Loucy (cell line): ENCODE results near the gene FCER2.
"Not testable (repeated sequence)": the region's sequence is repeated elsewhere in the genome, so short reads cannot be mapped to it uniquely, and the experiment has no call there.

Experiments
- H2AFZ ChIP-seq: fragments of 200-600 bp; sonication (generic); 2 replicates; pipeline ENCODE4 v1.6.0; 2016; ENCODE audit warnings: antibody characterized with exemption, mild to moderate bottlenecking, low read length, moderate library complexity
- H3F3A ChIP-seq: fragments of 200-600 bp; 2 replicates; pipeline ENCODE4 v1.6.0; 2016; ENCODE audit warnings: antibody characterized with exemption, low read depth, mild to moderate bottlenecking
- H3K27me3 ChIP-seq: fragments of 200-600 bp; sonication (generic); 2 replicates; pipeline ENCODE4 v1.6.1; 2014; ENCODE audit warnings: low read length, mild to moderate bottlenecking; ENCODE audit not compliant: insufficient read depth, poor library complexity, severe bottlenecking
- H3K36me3 ChIP-seq: fragments of 200-600 bp; sonication (generic); 2 replicates; pipeline ENCODE4 v1.6.1; 2016; ENCODE audit warnings: low read length; ENCODE audit not compliant: insufficient read depth
- H3K4me1 ChIP-seq: fragments of 200-600 bp; sonication (generic); 2 replicates; pipeline ENCODE4 v1.5.1; 2014; ENCODE audit warnings: low read length, mild to moderate bottlenecking; ENCODE audit not compliant: insufficient read depth, poor library complexity, severe bottlenecking
- H3K4me2 ChIP-seq: fragments of 200-600 bp; sonication (generic); 2 replicates; pipeline ENCODE4 v1.6.0; 2014; ENCODE audit warnings: antibody characterized with exemption, low read length, low read depth, mild to moderate bottlenecking; ENCODE audit not compliant: poor library complexity, severe bottlenecking
- H3K4me3 ChIP-seq: fragments of 200-600 bp; sonication (generic); 2 replicates; pipeline ENCODE4 v1.5.1; 2014; ENCODE audit warnings: low read length, mild to moderate bottlenecking, mixed read lengths; ENCODE audit not compliant: poor library complexity, severe bottlenecking
- H3K79me2 ChIP-seq: fragments of 200-600 bp; sonication (generic); 2 replicates; pipeline ENCODE4 v1.6.1; 2014; ENCODE audit warnings: low read length; ENCODE audit not compliant: insufficient read depth
- H3K9ac ChIP-seq: fragments of 200-600 bp; sonication (generic); 2 replicates; pipeline ENCODE4 v1.6.0; 2014; ENCODE audit warnings: mild to moderate bottlenecking, low read depth, low read length, moderate library complexity; ENCODE audit not compliant: poor library complexity, severe bottlenecking
- H3K9me2 ChIP-seq: fragments of 200-600 bp; sonication (generic); replicated peaks from 2 replicates; pipeline ENCODE4 v1.6.1; 2016; ENCODE audit warnings: low read depth, low read length, mixed read lengths
- H3K9me3 ChIP-seq: fragments of 200-600 bp; sonication (generic); 2 replicates; pipeline ENCODE4 v1.6.1; 2014; ENCODE audit warnings: mild to moderate bottlenecking, antibody characterized with exemption, low read length, low read depth; ENCODE audit not compliant: insufficient read depth
- H4K20me1 ChIP-seq: fragments of 200-600 bp; sonication (generic); 2 replicates; pipeline ENCODE4 v1.6.0; 2014; ENCODE audit warnings: antibody characterized with exemption, low read length, mild to moderate bottlenecking; ENCODE audit not compliant: insufficient read depth, poor library complexity, severe bottlenecking
- CTCF ChIP-seq: fragments of 200-600 bp; sonication (generic); conservative IDR thresholded peaks from 2 replicates; pipeline ENCODE4 v1.5.1; 2014; ENCODE audit warnings: mild to moderate bottlenecking, antibody characterized with exemption, low read length
- EZH2phosphoT487 ChIP-seq: fragments of 200-600 bp; IDR thresholded peaks from 2 replicates; pipeline ENCODE4 v1.6.1; 2018; ENCODE audit warnings: antibody characterized with exemption, mild to moderate bottlenecking, moderate library complexity, borderline replicate concordance

FCER2 gene

GRCh38 chr19:7645163-7645562, 56.8 kb downstream of the FCER2 start:
- Histone ChIP-seq H3K27me3 (no peaks in the 10 kb centered on the region), H3K4me2 (no peak overlapping the region), H3K79me2 (no peaks in the 10 kb centered on the region), H3F3A (no peaks in the 10 kb centered on the region), H3K4me3 (no peak overlapping the region), H3K36me3 (no peaks in the 10 kb centered on the region), H3K4me1 (no peaks in the 10 kb centered on the region), H3K9me2 (no peaks in the 10 kb centered on the region), H3K9me3 (no peaks in the 10 kb centered on the region), H4K20me1 (no peaks in the 10 kb centered on the region), H2AFZ (no peak overlapping the region), H3K9ac (no peak overlapping the region)
- TF ChIP-seq EZH2phosphoT487 (no peak), CTCF (no peak)

- Histone ChIP-seq H3K4me1 (no peaks in the 10 kb centered on the region), H3K27me3 (no peaks in the 10 kb centered on the region)
- no peak for TF ChIP-seq CTCF
- no peak for TF ChIP-seq EZH2phosphoT487
Observed at GRCh38 chr19:7644550-7644877, 57.4 kb downstream of the FCER2 start.

GRCh38 chr19:7643629-7644549, 58.0 kb downstream of the FCER2 start:
- H3K4me3 ChIP-seq, H2AFZ ChIP-seq, H3K9ac ChIP-seq: not testable (repeated sequence)

More at GRCh38 chr19:7644550-7644877, 57.4 kb downstream of the FCER2 start:
- Histone ChIP-seq H3K9ac (no peak overlapping the region), H3K36me3 (no peaks in the 10 kb centered on the region), H3K9me3 (no peaks in the 10 kb centered on the region), H3K79me2 (no peaks in the 10 kb centered on the region), H3F3A (no peaks in the 10 kb centered on the region), H3K9me2 (no peaks in the 10 kb centered on the region), H4K20me1 (no peaks in the 10 kb centered on the region), H3K4me3 (no peak overlapping the region), H3K4me2 (no peak overlapping the region), H2AFZ (no peak overlapping the region)

GRCh38 chr19:7643031-7643415, 58.9 kb downstream of the FCER2 start:
- Histone ChIP-seq H3K36me3 (no peaks in the 10 kb centered on the region), H4K20me1 (no peaks in the 10 kb centered on the region), H3K4me1 (no peaks in the 10 kb centered on the region), H2AFZ (no peak overlapping the region), H3K9me2 (no peaks in the 10 kb centered on the region), H3K9me3 (no peaks in the 10 kb centered on the region), H3K79me2 (no peaks in the 10 kb centered on the region), H3K4me2 (no peak overlapping the region), H3K4me3 (no peak overlapping the region), H3K27me3 (no peaks in the 10 kb centered on the region), H3F3A (no peaks in the 10 kb centered on the region), H3K9ac (no peak overlapping the region)
- no peak for TF ChIP-seq CTCF

More at GRCh38 chr19:7643629-7644549, 58.0 kb downstream of the FCER2 start:
- not testable (repeated sequence) for H3K36me3 ChIP-seq, H3K79me2 ChIP-seq, H4K20me1 ChIP-seq, H3F3A ChIP-seq, H3K27me3 ChIP-seq, H3K9me2 ChIP-seq, H3K9me3 ChIP-seq, H3K4me1 ChIP-seq, H3K4me2 ChIP-seq
